ENCODE data around the gene DRC7. TPM values are rescaled to one million over a fixed set of nuclear protein-coding genes. Genes with fewer than 3 reads are reported as not detected.

The DRC7 gene
- total and polyA plus RNA-seq, 7 donors: not detected

DNA sequence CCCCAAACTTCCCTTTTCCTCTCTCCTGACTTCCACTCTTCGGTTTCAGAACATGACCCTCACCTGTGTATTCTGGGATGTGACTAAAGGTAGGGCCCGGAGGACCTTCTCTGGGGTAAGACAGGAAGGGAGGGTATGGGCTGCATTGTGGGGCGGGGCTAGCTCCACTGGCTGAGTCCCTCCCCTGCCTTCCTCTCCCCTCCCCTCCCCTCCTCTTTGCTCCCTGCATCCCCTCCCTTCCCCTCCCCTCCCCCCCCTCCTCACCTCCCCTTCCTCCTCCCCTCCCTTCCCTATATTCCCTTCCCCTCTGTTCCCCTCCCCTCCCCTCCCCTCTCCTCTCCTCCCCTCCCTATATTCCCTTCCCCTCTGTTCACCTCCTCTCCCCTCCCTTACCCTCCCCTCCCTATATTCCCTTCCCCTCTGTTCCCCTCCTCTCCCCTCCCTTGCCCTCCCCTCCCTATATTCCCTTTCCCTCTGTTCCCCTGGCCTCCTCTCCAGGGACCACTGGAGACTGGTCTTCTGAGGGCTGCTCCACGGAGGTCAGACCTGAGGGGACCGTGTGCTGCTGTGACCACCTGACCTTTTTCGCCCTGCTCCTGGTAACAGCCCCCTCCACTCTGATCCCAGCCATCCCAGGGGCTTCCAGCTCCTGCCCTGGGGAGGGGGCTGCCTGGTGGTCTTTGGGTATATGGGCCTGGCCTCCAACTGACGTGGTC is 14.7 kb upstream of the DRC7 start:
- ATAC-seq (no peak), DNase-seq (no peak)
- H3K9me3 ChIP-seq: no peaks in the 10 kb centered on the region
- 61 to 69% (median 66%) methylated on average over 7 of the region's 7 CpGs for WGBS, 3 donors
- H3K36me3 ChIP-seq (ENCODE audit: insufficient read depth in 1 of 2, low read depth in 1 of 2): no peaks in the 10 kb centered on the region
- intact Hi-C loops (cut with DNase I): no loop called here
- TF ChIP-seq, protein P1, sequence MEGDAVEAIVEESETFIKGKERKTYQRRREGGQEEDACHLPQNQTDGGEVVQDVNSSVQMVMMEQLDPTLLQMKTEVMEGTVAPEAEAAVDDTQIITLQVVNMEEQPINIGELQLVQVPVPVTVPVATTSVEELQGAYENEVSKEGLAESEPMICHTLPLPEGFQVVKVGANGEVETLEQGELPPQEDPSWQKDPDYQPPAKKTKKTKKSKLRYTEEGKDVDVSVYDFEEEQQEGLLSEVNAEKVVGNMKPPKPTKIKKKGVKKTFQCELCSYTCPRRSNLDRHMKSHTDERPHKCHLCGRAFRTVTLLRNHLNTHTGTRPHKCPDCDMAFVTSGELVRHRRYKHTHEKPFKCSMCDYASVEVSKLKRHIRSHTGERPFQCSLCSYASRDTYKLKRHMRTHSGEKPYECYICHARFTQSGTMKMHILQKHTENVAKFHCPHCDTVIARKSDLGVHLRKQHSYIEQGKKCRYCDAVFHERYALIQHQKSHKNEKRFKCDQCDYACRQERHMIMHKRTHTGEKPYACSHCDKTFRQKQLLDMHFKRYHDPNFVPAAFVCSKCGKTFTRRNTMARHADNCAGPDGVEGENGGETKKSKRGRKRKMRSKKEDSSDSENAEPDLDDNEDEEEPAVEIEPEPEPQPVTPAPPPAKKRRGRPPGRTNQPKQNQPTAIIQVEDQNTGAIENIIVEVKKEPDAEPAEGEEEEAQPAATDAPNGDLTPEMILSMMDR (IDR thresholded peaks at IDR 0.05): no peak
- no peak overlapping the region for H3K27ac ChIP-seq
- no peak overlapping the region for H3K4me3 ChIP-seq
- H3K4me1 ChIP-seq: no peaks in the 10 kb centered on the region
- H3K27me3 ChIP-seq (ENCODE audit: insufficient read depth in 3 of 3, low read length in 2 of 3): no peaks in the 10 kb centered on the region

DNA sequence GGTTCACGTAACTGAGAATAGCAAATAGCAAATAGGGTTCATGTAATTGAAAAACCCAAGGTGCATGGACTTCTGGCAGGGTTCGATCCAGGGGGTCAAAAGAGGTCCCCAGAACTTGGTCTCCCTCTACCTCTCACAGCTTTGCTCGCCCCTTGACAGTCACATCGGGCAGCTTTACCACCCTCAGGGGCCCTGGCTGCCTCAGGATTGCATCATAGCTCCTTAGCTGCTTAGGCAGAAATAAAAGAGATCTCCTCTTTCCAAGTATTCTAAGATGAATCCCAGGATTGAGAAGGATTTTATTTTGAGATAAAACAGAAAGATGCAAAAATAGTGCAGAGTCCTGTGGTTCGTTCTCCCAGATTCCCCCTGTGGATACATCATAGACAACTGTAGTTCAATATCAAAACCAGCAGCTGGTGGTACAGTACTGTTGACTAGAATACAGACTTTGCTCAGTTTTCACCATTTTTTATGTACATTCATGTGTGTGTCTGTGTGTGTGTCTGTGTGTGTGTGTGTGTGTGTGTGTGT is 13.7 kb upstream of the DRC7 start:
- Histone ChIP-seq H3K27me3 (ENCODE audit: insufficient read depth in 3 of 3, low read length in 2 of 3) (no peaks in the 10 kb centered on the region), H3K4me3 (no peak overlapping the region), H3K4me1 (no peaks in the 10 kb centered on the region), H3K27ac (no peak overlapping the region), H3K36me3 (ENCODE audit: insufficient read depth in 1 of 2, low read depth in 1 of 2) (no peaks in the 10 kb centered on the region), H3K9me3 (no peaks in the 10 kb centered on the region)
- ATAC-seq: no peak
- 78 to 80% (median 79%) methylated on average over 5 of the region's 5 CpGs for WGBS, 3 donors
- intact Hi-C loops (cut with DNase I): no loop called here
- TF ChIP-seq, protein P1 (IDR thresholded peaks at IDR 0.05): no peak
- no peak for DNase-seq

DNA sequence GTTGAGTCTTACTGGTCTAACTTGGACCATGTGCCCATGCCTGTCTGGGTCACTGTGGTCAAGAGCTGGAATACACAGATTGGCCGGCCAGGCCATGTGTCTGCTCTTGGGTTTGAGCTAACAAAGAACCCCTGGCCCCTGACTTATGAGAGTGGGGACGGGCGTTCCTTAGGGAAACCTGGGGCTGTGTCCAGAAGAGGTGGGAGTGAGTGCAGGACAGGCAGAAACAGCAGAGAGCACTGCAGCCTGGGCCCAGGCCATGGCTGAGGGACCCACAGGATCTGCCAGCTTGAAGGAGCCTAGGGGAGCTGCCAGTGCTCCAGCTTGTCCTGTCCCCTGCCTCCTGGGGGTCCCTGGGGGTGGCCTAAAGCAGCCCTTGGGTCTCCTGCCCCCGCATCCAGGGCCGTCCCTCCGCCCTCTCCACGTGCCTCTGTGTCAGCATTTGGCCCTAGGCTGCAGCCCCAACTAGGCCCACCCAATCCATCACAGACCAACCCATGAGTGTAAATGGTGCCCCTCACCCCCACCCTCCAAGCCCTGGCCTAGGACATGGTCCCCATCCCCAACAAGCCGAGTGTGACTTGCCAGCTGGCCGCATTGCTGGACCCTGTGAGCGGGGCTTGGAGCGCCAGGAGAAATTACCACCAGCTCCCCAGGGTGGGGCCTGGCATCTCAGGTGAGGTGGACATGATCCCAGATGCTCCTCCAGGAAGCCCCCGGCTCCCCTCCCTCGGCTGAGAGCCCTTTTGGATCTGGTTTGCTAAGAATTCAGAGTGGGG is 12.5 kb upstream of the DRC7 start:
- ATAC-seq (no peak), DNase-seq (no peak)
- WGBS, 3 donors: 91 to 93% (median 91%) methylated on average over 12 to 13 of the region's 13 CpGs
- no peaks in the 10 kb centered on the region for H3K36me3 ChIP-seq (ENCODE audit: insufficient read depth in 1 of 2, low read depth in 1 of 2)
- no peaks in the 10 kb centered on the region for H3K9me3 ChIP-seq
- TF ChIP-seq, protein P1 (IDR thresholded peaks at IDR 0.05): no peak
- intact Hi-C loops (cut with DNase I): no loop called here
- no peak overlapping the region for H3K4me3 ChIP-seq
- H3K27ac ChIP-seq: no peak overlapping the region
- no peaks in the 10 kb centered on the region for H3K4me1 ChIP-seq
- H3K27me3 ChIP-seq (ENCODE audit: insufficient read depth in 3 of 3, low read length in 2 of 3): no peaks in the 10 kb centered on the region

DNA sequence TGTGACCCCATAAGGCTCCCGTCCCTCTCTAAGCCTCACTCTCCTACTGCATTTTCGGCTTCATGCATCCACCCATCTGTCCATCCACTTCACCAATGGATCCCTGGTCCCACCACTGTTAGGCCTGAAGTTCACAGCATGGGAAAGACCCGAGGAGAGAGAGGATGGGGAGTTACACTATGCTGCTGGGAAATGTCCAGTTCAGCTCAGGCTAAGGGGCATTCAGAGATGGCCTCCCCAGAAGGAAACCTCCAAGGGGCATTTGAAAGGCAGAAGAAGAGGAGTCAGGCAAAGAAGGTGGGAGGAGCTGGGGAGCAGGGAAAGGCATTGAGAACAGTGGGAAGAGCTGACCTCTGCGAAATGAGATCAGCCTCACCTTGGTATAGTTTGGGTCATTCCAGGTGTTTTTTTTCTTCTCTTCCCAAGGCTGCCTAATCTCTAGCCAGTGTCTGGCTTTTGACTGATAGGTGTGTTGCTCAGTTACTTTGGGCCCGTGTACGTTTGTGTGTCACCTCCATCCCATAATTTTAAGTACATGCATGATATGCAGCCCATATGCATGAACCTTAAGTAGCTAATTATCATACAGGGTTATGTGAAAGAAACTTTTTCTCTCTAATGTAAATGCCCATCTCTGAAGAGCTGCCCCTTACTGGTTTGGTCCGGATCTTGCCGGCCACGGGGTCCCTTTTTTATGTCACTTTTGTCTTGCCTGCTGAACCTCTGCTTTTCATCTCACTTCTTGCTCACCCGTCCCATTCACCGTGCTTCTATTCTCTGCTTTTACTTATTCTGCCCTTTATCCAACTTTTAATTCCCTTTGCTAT is 11.6 kb upstream of the DRC7 start:
- 88 to 90% (median 89%) methylated on average over 11 of the region's 11 CpGs for WGBS, 3 donors
- H3K4me3 ChIP-seq: no peak overlapping the region
- no peaks in the 10 kb centered on the region for H3K4me1 ChIP-seq
- DNase-seq (no peak), ATAC-seq (no peak)
- H3K27me3 ChIP-seq (ENCODE audit: insufficient read depth in 3 of 3, low read length in 2 of 3): no peaks in the 10 kb centered on the region
- no peaks in the 10 kb centered on the region for H3K36me3 ChIP-seq (ENCODE audit: insufficient read depth in 1 of 2, low read depth in 1 of 2)
- H3K27ac ChIP-seq: no peak overlapping the region
- H3K9me3 ChIP-seq: no peaks in the 10 kb centered on the region
- intact Hi-C loops (cut with DNase I): no loop called here
- TF ChIP-seq, protein P1 (IDR thresholded peaks at IDR 0.05): no peak

Measured in psoas muscle (tissue), 8 donors.